HFFc6 (cell line): Measurements from ENCODE around the gene RAI1. TPM values are rescaled to one million over a fixed set of nuclear protein-coding genes. Genes with fewer than 3 reads are reported as not detected.

Source experiments
- DNase-seq: peaks from one replicate; pipeline ENCODE4 v3.0.0-alpha.2; 2018
- H3K27ac Mint-ChIP-seq: 2 replicates; pipeline ENCODE4 v1.8.0; 2020; ENCODE audit warnings: mild to moderate bottlenecking, mixed read lengths
- H3K27me3 Mint-ChIP-seq: 2 replicates; pipeline ENCODE4 v1.8.0; 2021; ENCODE audit warnings: mild to moderate bottlenecking, moderate library complexity, mixed read lengths; ENCODE audit not compliant: insufficient read depth
- H3K36me3 Mint-ChIP-seq: 2 replicates; pipeline ENCODE4 v1.8.0; 2021; ENCODE audit warnings: low read depth, mixed read lengths
- H3K4me1 Mint-ChIP-seq: 2 replicates; pipeline ENCODE4 v1.8.0; 2020; ENCODE audit warnings: low read depth, mixed read lengths
- H3K4me3 Mint-ChIP-seq: 2 replicates; pipeline ENCODE4 v1.8.0; 2020; ENCODE audit warnings: mild to moderate bottlenecking, moderate library complexity, mixed read lengths
- H3K9me3 Mint-ChIP-seq: 2 replicates; pipeline ENCODE4 v1.8.0; 2020; ENCODE audit warnings: mild to moderate bottlenecking, mixed read lengths
- CTCF ChIP-seq: fragments of 200-600 bp; sonication (generic); IDR thresholded peaks from 2 replicates; pipeline ENCODE4 v1.5.0; 2021; ENCODE audit warnings: antibody characterized with exemption, mild to moderate bottlenecking
- total RNA-seq, 6 experiments: library from RNA; stranded (reverse); fragmentation: NEBNext Ultra II Directional; extraction: Animal tissue kit (Norgen Biotek cat#: 25700); gene quantifications; 2 replicates in 1 of 6; 3 replicates in 5 of 6; pipeline ENCODE4 v1.2.3, GENCODE V29; 2021

The RAI1 gene
- total RNA-seq, 6 experiments from 2014 or later, result 26.9 to 29.3 (median 29.0) TPM

- DNase-seq, result no peak
- H3K9me3 Mint-ChIP-seq, result no peaks in the 10 kb centered on the region
- no peaks in the 10 kb centered on the region for H3K36me3 Mint-ChIP-seq
- H3K27me3 Mint-ChIP-seq, result peaks cover 7% of the 10 kb centered on the region
- H3K27ac Mint-ChIP-seq, result no peak overlapping the region; the same call in 1 of the 2 replicates
- no peak overlapping the region for H3K4me3 Mint-ChIP-seq
- H3K4me1 Mint-ChIP-seq, result peaks cover 40% of the 10 kb centered on the region
- TF ChIP-seq CTCF, result no peak
Measured at GRCh38 chr17:17767887-17768418, 86.7 kb downstream of the RAI1 start.

- Mint-ChIP-seq H3K27ac (peak overlapping the region; percentile 25; the same call in 1 of the 2 replicates), H3K4me3 (no peak overlapping the region; the same call in 1 of the 2 replicates), H3K27me3 (peaks cover 7% of the 10 kb centered on the region), H3K36me3 (no peaks in the 10 kb centered on the region), H3K9me3 (no peaks in the 10 kb centered on the region), H3K4me1 (peaks cover 44% of the 10 kb centered on the region)
- DNase-seq, result no peak
- TF ChIP-seq CTCF, result no peak
Measured at GRCh38 chr17:17768424-17769088, 87.3 kb downstream of the RAI1 start.

GRCh38 chr17:17769869-17770631 lies 88.8 kb downstream of the RAI1 start:
- Mint-ChIP-seq H3K9me3 (no peaks in the 10 kb centered on the region), H3K27me3 (peaks cover 7% of the 10 kb centered on the region), H3K36me3 (no peaks in the 10 kb centered on the region), H3K4me3 (no peak overlapping the region; the same call in 1 of the 2 replicates), H3K4me1 (peaks cover 41% of the 10 kb centered on the region), H3K27ac (no peak overlapping the region)
- TF ChIP-seq CTCF, result no peak
- DNase-seq, result no peak

- H3K27ac Mint-ChIP-seq, result peak overlapping the region; percentile 29; the same call in 1 of the 2 replicates
- no peak overlapping the region for H3K4me3 Mint-ChIP-seq
- peaks cover 7% of the 10 kb centered on the region for H3K27me3 Mint-ChIP-seq
- H3K4me1 Mint-ChIP-seq, result peaks cover 35% of the 10 kb centered on the region
- no peak for DNase-seq
- H3K9me3 Mint-ChIP-seq, result no peaks in the 10 kb centered on the region
- no peak for TF ChIP-seq CTCF
- no peaks in the 10 kb centered on the region for H3K36me3 Mint-ChIP-seq
Measured at GRCh38 chr17:17770632-17771044, 89.4 kb downstream of the RAI1 start.

- Mint-ChIP-seq H3K27ac (no peak overlapping the region), H3K27me3 (peaks cover 7% of the 10 kb centered on the region), H3K4me1 (peaks cover 34% of the 10 kb centered on the region), H3K9me3 (no peaks in the 10 kb centered on the region), H3K4me3 (no peak overlapping the region), H3K36me3 (no peaks in the 10 kb centered on the region)
- no peak for TF ChIP-seq CTCF
- no peak for DNase-seq
Measured at GRCh38 chr17:17771498-17772201, 90.4 kb downstream of the RAI1 start.
